ENCODE results near the gene PDE8A.
"Not testable (repeated sequence)": the region's sequence is repeated elsewhere in the genome, so short reads cannot be mapped to it uniquely, and the experiment has no call there.

The PDE8A gene

DNA sequence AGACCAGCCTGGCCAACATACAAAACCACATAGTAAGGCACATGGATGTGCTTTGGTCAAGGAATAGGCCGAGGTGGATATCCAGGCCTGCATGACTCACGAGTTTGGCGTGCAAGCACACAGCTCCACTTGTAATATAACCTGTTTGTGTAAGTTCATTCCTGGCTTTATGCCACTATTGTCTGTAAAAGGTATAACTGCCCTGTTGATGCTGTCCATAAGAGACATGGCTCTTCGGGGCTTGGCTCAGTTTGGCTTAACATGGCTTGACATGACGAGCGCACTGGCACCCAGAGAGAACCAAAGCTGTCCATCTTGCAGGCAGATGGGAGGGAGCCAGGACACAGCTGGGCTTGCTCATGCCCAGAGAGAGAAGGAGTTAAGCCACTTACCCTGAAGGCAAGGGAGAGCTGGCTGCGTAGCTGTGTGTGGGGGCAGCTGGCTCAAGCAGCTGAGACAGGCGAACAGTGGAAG is 195.4 kb downstream of the PDE8A start:
- not testable (repeated sequence) for H3K27ac ChIP-seq (ENCODE audit: low read length); H3K4me1 ChIP-seq (ENCODE audit: control insufficient read depth, low read depth, low read length); H3K36me3 ChIP-seq (ENCODE audit: control insufficient read depth, low read depth, low read length); H3K4me3 ChIP-seq (ENCODE audit: low read length); H3K27me3 ChIP-seq (ENCODE audit: control insufficient read depth, insufficient read depth, low read length); H3K9ac ChIP-seq (ENCODE audit: low read length); H3K9me3 ChIP-seq (ENCODE audit: control insufficient read depth, low read depth, low read length)

DNA sequence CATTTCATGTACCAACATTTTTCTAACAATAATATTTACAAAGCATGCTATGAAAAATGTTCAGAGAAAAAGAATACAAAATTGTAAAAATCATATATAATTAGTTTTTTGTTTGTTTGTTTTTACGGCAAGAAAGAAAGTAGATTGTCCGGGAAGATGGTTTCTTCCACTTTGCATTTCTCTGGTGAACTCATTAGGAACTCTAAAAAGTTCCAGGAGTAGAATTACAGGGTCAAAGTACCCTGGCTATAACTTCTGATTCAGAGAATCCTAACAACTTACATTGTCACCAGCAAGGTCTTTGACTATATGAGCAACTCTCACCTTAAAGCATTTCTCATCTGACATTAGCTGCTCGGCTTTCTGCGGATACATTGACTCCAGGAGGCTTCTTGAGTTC is 196.7 kb downstream of the PDE8A start:
- Histone ChIP-seq H3K9me3 (ENCODE audit: control insufficient read depth, low read depth, low read length) (no peaks in the 10 kb centered on the region), H3K4me3 (ENCODE audit: low read length) (no peak overlapping the region), H3K27ac (ENCODE audit: low read length) (no peak overlapping the region), H3K9ac (ENCODE audit: low read length) (no peak overlapping the region), H3K27me3 (ENCODE audit: control insufficient read depth, insufficient read depth, low read length) (no peaks in the 10 kb centered on the region), H3K4me1 (ENCODE audit: control insufficient read depth, low read depth, low read length) (no peaks in the 10 kb centered on the region), H3K36me3 (ENCODE audit: control insufficient read depth, low read depth, low read length) (no peaks in the 10 kb centered on the region)

DNA sequence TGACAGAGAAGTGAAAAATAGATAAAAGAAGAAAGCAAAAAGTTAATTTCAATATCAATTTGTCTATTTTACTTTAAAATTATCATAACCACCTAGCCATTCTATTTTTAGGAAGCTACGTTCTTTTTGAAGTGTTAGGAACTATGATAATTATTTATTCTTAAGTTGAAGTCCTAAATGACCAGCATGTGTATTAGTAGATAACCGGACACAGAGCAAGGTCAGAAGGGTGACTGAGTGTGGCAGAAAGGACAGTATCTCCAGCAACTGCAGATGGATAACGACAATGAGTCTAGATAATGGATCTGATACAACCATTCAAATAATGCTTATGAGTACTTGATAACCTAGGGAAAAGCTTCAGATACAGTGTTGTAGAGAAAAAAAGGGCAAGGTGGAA is 198.0 kb downstream of the PDE8A start:
- H3K27ac ChIP-seq (ENCODE audit: low read length): no peak overlapping the region
- H3K9me3 ChIP-seq (ENCODE audit: control insufficient read depth, low read depth, low read length): no peaks in the 10 kb centered on the region
- H3K4me3 ChIP-seq (ENCODE audit: low read length): no peak overlapping the region
- H3K9ac ChIP-seq (ENCODE audit: low read length): no peak overlapping the region
- no peaks in the 10 kb centered on the region for H3K36me3 ChIP-seq (ENCODE audit: control insufficient read depth, low read depth, low read length)
- no peaks in the 10 kb centered on the region for H3K27me3 ChIP-seq (ENCODE audit: control insufficient read depth, insufficient read depth, low read length)
- no peaks in the 10 kb centered on the region for H3K4me1 ChIP-seq (ENCODE audit: control insufficient read depth, low read depth, low read length)

DNA sequence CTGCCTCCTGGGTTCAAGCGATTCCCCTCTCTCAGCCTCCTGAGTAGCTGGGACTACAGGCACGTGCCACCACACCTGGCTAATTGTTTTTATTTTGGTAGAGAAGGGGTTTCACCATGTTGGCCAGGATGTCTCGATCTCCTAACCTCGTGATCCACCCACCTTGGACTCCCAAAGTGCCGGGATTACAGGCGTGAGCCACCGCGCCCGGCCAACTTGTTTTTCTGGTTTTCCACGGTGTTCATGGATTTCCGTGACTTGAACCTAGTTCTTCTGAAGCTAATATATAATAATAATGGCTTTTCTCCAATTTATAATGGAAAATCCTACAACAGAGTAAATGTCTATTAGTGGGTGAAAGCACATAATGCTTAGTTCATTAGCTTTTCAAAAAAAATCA is 203.7 kb downstream of the PDE8A start:
- not testable (repeated sequence) for H3K27me3 ChIP-seq (ENCODE audit: control insufficient read depth, insufficient read depth, low read length); H3K9ac ChIP-seq (ENCODE audit: low read length); H3K27ac ChIP-seq (ENCODE audit: low read length); H3K36me3 ChIP-seq (ENCODE audit: control insufficient read depth, low read depth, low read length); H3K9me3 ChIP-seq (ENCODE audit: control insufficient read depth, low read depth, low read length); H3K4me3 ChIP-seq (ENCODE audit: low read length); H3K4me1 ChIP-seq (ENCODE audit: control insufficient read depth, low read depth, low read length)

DNA sequence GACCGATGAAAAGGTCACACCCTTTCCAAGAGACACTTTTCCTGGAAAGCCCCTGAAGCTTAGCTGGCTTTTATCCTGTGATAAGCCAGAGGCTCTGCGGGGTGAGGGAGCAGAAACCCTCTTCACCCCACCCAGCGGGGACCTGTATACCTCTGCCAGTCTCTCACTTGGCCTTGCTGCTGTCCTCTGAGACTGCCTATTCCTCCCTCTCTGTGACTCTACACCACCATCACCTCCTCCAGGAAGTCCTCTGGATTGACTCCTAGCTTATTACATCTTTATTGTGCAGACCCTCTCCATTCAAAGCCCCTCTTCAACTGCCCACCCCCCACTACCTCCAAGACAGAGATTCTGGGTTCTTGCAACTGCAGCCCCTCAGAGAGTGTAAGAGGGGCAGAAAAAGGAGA is 206.5 kb downstream of the PDE8A start:
- H3K4me1 ChIP-seq (ENCODE audit: control insufficient read depth, low read depth, low read length); H3K36me3 ChIP-seq (ENCODE audit: control insufficient read depth, low read depth, low read length); H3K27me3 ChIP-seq (ENCODE audit: control insufficient read depth, insufficient read depth, low read length); H3K27ac ChIP-seq (ENCODE audit: low read length); H3K9ac ChIP-seq (ENCODE audit: low read length); H3K4me3 ChIP-seq (ENCODE audit: low read length); H3K9me3 ChIP-seq (ENCODE audit: control insufficient read depth, low read depth, low read length): not testable (repeated sequence)
